NOMO-1 (cell line): ENCODE results near the gene SAMD1.

ENCODE experiments used
- DNase-seq, 2 experiments: peaks; one replicate each; lab custom pipeline; 2025; ENCODE audit not compliant: unreplicated experiment in 2 of 2; lab: John Stamatoyannopoulos, UW

The SAMD1 gene

DNA sequence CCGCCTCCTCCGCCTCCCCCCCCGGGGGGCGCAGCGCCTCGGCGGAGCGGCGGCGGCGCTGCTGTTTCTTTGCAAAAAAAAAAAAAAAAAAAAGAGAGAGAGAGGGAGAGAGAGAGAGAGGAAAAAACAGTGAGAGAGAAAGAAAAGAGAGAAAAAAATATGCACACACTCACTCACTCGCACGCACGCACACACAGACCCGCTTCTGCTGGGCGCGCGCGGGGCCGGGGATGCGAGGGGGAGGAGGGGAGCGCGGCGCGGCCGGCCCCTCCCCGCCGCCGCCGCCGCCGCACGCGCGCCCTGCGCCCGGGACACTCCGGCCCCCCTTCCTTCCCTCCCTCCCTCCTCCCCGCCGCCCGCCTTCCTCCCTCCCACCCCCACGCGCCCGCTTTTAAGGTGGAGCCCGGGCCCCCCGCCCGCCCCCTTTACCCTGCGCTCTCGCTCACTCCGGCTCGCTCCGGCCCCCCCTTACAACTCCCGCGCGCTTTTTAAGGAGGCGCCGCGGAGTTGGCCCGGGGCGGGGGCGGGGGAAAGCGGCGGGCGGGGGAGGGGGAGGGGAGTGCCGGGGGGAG, at the start of gene SAMD1:
Gene SAMD1 (minus strand): TSS at position 243 of the 572 bp plus-strand sequence.
- DNase-seq = peak; percentile 82 to 83

DNA sequence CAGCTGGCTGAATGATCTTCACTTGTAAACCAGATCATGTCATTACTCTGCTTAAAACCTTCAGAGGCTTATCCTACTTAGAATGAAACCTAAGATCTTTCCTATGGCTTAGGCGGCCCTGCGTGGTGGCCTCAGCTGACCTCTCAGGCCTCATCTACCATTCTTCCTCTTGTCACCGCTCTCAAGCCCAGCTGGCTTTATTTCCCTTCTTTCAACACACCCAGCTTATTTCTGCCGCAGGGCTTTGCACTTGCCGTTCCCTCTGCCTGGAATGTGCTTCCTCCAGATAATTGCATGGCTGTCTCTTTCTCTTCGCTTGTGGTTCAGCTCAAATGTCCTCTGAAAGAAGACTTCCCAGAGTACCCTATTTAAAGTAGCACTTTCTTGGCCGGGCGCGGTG, 49.4 kb upstream of the SAMD1 start:
- peak; percentile 39 to 43 for DNase-seq

- no peak for DNase-seq
These were observed 48.2 kb upstream of the SAMD1 start for GRCh38 chr19:14138576-14139265.

DNA sequence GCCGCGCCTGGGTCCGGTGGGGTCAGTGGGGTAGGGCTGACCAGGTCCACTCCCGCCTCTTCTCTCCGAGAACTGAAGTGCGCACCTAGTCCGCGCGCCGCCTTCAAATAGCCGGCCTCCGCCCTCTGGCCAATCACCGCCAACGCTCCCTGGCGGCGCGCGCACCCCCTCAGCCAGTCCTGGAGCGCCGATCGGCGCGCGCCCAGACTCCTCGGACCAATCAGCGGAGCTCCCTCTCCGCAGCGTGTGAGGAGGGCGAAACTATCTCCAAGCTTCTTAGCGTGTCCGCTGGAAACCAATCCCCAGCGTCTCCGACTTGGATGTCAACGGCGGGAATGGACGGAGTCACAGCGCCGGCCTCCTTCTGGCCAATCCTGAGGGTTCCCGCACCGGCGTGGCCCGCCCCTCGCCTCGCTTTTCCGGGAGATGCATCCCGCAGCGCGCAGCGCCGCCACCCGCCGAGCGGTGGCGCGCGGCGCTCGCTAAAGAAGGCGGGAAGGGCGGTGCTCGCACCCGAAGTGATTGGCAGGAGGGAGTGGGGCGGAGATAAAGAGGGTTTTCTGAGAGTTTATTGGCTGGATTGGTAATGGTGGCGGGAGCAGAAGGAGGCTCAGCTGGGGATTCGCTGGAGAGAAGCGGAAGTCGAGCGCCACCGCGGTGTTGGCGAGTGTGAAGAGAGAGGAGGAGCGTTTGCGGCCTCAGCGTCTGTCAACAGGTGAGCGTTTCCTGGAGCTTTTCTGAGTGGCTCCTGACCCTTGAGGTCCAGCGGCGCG, 46.1 kb upstream of the SAMD1 start, which contains the start of gene ASF1B:
Gene ASF1B (minus strand): TSS at position 81 of the 773 bp plus-strand sequence. CDS start 133 bp downstream, outside the sequence.
- DNase-seq = peak; percentile 99 to 100

DNA sequence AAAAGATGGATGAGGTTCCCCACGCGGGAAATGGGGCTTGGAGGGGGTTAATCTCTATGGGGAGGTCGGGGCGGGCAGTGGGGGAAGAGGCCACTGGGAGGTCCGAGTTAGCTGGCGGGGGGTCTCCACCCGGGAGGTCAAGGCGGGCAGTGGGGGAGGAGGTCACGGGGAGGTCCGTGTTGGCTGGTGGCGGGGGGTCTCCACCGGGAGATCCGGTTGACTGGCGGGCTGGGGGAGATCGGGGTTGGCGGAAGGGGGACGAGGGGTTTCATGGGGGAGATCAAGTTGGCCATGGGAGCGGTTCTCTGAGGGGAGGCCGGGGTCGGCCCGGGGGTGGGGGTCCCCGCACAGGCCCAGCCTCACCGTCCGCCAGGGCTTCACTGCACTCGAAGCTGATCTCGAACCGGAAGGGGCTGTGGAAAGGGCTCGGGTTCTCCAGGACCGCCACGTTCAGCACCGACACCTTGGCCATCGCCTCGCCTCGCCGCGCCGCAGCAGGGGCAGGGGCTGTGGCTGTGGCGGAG, 45.5 kb upstream of the SAMD1 start:
- no peak for DNase-seq

DNA sequence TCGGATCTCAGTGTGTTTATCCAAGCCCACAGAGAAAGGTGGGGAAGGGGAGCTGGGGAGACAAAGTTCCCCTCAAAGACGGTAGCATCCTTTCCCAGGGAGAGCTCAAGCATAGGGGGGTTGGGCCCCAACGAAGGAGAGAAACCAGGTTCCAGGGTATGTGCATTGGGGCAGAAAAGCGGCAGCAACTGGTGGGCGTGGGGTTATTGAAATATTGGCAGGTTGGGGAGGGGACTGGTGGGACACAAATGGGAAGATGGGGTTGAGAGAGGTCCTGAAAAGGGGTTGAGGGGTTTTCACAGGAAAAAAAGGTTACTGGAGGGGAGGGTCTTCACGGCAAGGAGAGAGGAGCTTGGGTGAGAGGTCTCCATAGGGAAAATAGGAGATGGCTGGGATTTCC, 44.8 kb upstream of the SAMD1 start:
- no peak for DNase-seq

- DNase-seq = peak; percentile 57 to 82
These were observed 37.5 kb upstream of the SAMD1 start for GRCh38 chr19:14127929-14128509.

DNA sequence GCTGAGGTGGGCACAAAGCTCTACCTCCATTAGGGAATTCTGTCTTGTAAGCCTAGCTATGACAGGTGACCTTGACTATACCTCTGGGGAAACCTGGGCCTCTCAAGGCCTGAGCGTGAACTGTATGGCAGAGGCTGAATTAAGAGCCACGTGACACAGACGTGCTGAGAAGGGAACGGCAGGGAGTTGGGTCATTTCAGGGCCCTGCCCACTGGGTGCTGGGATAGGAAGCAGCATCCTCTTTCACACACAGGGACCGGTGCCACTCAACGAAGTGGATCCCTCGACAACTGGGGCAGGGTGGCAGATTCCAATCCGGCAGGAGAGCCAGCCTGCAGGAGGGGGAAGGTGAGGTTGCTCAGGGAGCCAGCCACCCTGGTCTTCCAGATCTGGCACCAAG, 36.6 kb upstream of the SAMD1 start:
- DNase-seq = no peak

DNA sequence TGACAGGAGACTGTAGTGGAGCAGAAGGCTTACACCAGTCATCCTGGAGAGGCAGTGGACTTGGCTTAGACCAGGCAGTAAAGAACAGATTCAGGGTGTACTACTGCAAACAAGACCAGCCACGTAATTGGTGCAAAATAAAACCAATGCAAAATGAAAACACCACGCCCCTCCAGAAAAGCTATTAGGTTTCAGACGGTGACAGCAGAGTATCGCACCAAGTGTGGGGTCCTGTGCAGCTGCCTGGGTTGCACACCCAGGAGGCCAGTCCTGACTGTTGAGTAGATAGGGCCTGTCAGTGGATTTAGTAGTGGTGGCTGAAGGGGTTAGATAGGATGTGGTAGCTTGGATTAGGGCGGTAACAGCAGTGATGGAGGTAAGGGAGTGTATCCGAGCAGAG, 32.4 kb upstream of the SAMD1 start:
- no peak for DNase-seq

- no peak for DNase-seq
These were observed 29.9 kb upstream of the SAMD1 start for GRCh38 chr19:14120497-14120780.

- DNase-seq = no peak
These were observed 29.3 kb upstream of the SAMD1 start for GRCh38 chr19:14119644-14120496.

- DNase-seq = no peak
These were observed 28.6 kb upstream of the SAMD1 start for GRCh38 chr19:14119146-14119545.

- DNase-seq = peak; percentile 91 to 95
These were observed 27.9 kb upstream of the SAMD1 start for GRCh38 chr19:14118165-14119051.

DNA sequence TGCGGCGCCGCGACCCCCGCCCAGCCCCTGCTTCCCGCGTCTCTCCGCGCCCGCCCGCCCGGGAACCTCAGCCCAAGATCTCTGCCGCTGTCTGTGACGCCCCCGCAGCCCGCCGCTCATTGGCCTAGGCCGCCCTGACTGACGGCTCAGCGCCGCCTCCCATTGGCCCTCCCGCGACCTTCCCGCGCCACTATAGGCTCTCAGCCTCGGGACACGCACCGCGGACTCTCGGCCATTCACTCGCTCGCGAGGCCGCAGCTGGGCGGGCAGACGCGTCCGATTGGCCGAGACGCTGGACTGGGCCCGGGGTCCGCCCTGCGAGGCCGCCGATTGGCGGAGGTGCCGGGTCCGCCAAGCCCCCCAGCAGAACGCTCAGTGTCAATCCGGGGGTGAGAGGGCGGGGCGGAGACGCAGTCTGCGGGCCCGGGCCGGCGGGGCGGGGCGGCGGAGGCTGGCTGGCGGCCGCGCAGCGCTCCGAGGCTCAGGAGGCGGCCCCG, 27.2 kb upstream of the SAMD1 start, which contains the start of gene PRKACA:
Gene PRKACA (minus strand): TSS at position 95 of the 497 bp plus-strand sequence. CDS start 215 bp downstream, outside the sequence.
- peak; percentile 97 to 99 for DNase-seq

- no peak for DNase-seq
These were observed 26.5 kb upstream of the SAMD1 start for GRCh38 chr19:14116918-14117578.

DNA sequence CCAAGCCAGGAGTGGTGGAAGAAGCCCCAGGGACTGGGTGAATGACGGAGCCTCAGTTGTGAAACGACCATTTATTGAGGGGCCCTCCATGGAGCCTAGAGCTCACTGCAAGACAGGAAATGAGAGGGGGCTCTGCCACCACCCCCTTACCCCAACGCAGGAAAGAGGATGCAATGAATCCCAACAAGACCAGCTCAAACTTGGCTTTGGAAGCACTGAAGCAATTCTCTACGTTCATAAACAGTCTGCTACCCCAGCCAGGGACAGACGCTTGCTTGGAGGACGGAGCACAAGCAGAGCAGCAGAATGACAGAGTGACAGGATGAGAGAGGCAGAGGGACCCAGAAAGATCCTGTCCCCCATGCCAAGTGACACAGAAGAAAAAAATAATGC, 26.0 kb upstream of the SAMD1 start:
- DNase-seq = no peak

DNA sequence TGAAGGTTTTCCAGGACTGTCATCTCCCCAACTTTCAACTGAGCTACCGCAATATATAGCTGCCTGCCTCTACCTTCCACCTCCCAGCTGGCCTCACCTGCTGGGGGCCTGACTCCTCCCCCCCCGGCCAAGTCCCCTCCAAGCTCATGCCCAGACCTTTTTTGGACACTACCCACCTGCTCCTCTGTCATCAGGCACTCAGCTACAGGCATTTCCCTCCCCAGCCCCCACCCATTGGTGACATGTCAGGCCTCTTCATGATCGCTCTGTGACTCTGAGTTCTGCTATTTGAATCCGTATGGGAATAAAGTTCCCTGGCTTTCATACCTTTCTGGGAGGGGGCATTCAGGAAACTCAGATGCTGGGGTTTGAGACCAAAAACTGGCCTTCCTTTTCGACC, 25.2 kb upstream of the SAMD1 start:
- no peak for DNase-seq

DNA sequence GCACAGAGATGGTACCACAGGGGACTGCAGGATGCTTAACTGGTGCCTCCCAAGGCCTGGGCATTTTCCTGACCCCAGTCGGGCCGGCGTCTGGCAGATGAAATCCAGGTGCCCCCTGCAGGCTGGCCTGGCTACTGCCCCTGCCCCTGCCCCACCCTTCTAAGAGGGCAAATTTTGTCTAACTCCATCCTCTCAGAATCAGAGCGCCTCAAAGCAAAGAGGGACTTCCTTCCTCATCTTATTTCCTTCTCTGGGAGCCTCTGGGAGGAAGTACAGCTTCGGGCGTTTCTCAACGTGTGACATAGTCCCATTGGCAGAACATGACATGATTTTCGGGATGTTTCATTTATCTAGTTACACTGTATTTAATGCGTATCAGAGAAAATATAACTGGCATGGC, 24.3 kb upstream of the SAMD1 start:
- DNase-seq = peak; percentile 79 to 86

DNA sequence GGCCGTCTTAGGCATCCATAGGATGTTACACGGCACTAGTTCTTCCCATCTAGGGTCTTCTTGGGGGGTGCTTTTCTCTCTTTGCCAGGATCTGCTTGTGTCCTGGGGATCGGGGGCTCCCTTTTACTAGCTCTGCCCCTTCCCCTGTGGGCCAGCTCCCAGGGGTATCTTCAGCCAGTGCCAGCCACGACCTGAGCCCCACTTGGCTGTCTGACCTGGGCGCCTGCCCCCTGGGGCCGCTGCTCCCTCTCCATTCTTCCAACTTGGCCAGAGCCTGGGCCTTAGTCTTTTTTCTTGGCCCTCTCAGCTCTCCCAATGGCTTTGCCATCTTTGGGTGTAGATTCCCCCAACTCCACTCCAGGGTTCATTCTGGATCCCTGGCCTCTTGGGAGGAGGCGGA, 23.9 kb upstream of the SAMD1 start:
- DNase-seq = no peak
